Endodermal cell (in vitro differentiated cells): ENCODE results near the gene DCLK1. TPM values are rescaled to one million over a fixed set of nuclear protein-coding genes. Genes with fewer than 3 reads are reported as not detected.

ENCODE experiments used
- DNase-seq: peaks from one replicate; pipeline ENCODE4 v3.0.0-alpha.2; 2017
- H3K27ac ChIP-seq: 2 replicates; pipeline ENCODE4 v1.5.1; 2013; ENCODE audit warnings: mild to moderate bottlenecking, low read depth, low read length, moderate library complexity
- H3K27me3 ChIP-seq: 2 replicates; pipeline ENCODE4 v1.6.1; 2013; ENCODE audit warnings: mild to moderate bottlenecking, low read length, moderate library complexity; ENCODE audit not compliant: insufficient read depth, control insufficient read depth, poor library complexity, severe bottlenecking
- H3K36me3 ChIP-seq: 2 replicates; pipeline ENCODE4 v1.7.0; 2013; ENCODE audit warnings: mild to moderate bottlenecking, low read length, moderate library complexity; ENCODE audit not compliant: control insufficient read depth, insufficient read depth
- H3K4me1 ChIP-seq: one replicate; pipeline ENCODE4 v1.7.0; 2013; ENCODE audit warnings: low read length; ENCODE audit not compliant: control insufficient read depth, insufficient read depth
- H3K4me3 ChIP-seq: 2 replicates; pipeline ENCODE4 v1.5.1; 2013; ENCODE audit warnings: mild to moderate bottlenecking, low read length, moderate library complexity
- H3K9ac ChIP-seq: 2 replicates; pipeline ENCODE4 v1.6.1; 2013; ENCODE audit warnings: mild to moderate bottlenecking, low read length, moderate library complexity; ENCODE audit not compliant: poor library complexity, severe bottlenecking; ENCODE audit errors: extremely low read depth
- H3K9me3 ChIP-seq: 2 replicates; pipeline ENCODE4 v1.6.1; 2013; ENCODE audit warnings: mild to moderate bottlenecking, low read length, moderate library complexity; ENCODE audit not compliant: control insufficient read depth
- H3K27ac Mint-ChIP-seq: 2 replicates; pipeline ENCODE4 v1.8.0; 2020; ENCODE audit warnings: mixed read lengths
- H3K27me3 Mint-ChIP-seq: 2 replicates; pipeline ENCODE4 v1.8.0; 2021; ENCODE audit warnings: mild to moderate bottlenecking, mixed read lengths; ENCODE audit not compliant: insufficient read depth
- H3K36me3 Mint-ChIP-seq: 2 replicates; pipeline ENCODE4 v1.8.0; 2020; ENCODE audit warnings: low read depth, mixed read lengths
- H3K4me1 Mint-ChIP-seq: 2 replicates; pipeline ENCODE4 v1.8.0; 2020; ENCODE audit warnings: mixed read lengths
- H3K4me3 Mint-ChIP-seq: 2 replicates; pipeline ENCODE4 v1.8.0; 2020; ENCODE audit warnings: mild to moderate bottlenecking, moderate library complexity, mixed read lengths
- H3K9me3 Mint-ChIP-seq: 2 replicates; pipeline ENCODE4 v1.8.0; 2020; ENCODE audit warnings: mild to moderate bottlenecking, mixed read lengths
- WGBS, 2 experiments: methylation state at CpG; one replicate each; pipeline versions ENCODE4 v1.1.5 to v1.1.7; 2013; ENCODE audit warnings: missing lambda C conversion rate in 2 of 2, mixed read lengths in 1 of 2; ENCODE audit not compliant: insufficient coverage in 1 of 2, insufficient read length in 1 of 2; 5-methylcytosine and 5-hydroxymethylcytosine counted together
- total RNA-seq, 2 donors: library from RNA; stranded (reverse); fragmentation: NEBNext Ultra II Directional in 1 of 2; extraction: Animal tissue kit (Norgen Biotek cat#: 25700) in 1 of 2; gene quantifications; 2 replicates in 1 of 2; 3 replicates in 1 of 2; pipeline ENCODE4 v1.2.1, GENCODE V29; 2021
- TF ChIP-seq, protein P1 (sequence below): fragments of 200-600 bp; sonication (generic); conservative IDR thresholded peaks from 2 replicates; pipeline ENCODE4 v1.5.0; 2021; ENCODE audit warnings: antibody characterized with exemption, mild to moderate bottlenecking

DCLK1 gene
- total RNA-seq, 2 donors from 2014 or later, result 3.0 to 32.8 TPM

DNA sequence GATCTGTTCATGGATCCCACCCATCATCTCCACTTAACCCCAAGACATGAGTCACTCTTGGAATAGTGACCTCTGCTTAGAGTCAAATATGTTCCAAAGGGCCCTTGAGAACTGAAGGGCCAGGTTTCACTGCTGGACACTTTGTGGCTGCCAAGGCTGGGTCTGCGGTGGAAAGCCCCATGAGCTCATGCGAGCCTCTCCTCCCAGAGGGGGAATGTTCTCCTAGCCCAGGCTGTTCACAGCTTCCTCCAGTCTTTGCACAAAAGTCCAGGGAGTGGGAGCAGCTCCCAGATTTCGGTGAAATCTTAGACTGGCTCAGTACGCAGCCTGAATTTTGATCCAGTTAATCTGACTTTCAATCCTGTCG lies 732 bp upstream of the DCLK1 start:
- Mint-ChIP-seq H3K27ac (no peak overlapping the region), H3K4me1 (peaks cover 6% of the 10 kb centered on the region), H3K27me3 (peaks cover 48% of the 10 kb centered on the region), H3K36me3 (no peaks in the 10 kb centered on the region), H3K9me3 (no peaks in the 10 kb centered on the region), H3K4me3 (peak overlapping the region; percentile 67)
- no peaks in the 10 kb centered on the region for H3K36me3 ChIP-seq
- no peak overlapping the region for H3K4me3 ChIP-seq
- peaks cover 56% of the 10 kb centered on the region for H3K27me3 ChIP-seq
- H3K27ac ChIP-seq, result no peak overlapping the region
- WGBS, 2 experiments, result 88 to 92% methylated on average over 5 of the region's 5 CpGs
- DNase-seq, result no peak
- H3K9me3 ChIP-seq, result no peaks in the 10 kb centered on the region
- TF ChIP-seq, protein P1, sequence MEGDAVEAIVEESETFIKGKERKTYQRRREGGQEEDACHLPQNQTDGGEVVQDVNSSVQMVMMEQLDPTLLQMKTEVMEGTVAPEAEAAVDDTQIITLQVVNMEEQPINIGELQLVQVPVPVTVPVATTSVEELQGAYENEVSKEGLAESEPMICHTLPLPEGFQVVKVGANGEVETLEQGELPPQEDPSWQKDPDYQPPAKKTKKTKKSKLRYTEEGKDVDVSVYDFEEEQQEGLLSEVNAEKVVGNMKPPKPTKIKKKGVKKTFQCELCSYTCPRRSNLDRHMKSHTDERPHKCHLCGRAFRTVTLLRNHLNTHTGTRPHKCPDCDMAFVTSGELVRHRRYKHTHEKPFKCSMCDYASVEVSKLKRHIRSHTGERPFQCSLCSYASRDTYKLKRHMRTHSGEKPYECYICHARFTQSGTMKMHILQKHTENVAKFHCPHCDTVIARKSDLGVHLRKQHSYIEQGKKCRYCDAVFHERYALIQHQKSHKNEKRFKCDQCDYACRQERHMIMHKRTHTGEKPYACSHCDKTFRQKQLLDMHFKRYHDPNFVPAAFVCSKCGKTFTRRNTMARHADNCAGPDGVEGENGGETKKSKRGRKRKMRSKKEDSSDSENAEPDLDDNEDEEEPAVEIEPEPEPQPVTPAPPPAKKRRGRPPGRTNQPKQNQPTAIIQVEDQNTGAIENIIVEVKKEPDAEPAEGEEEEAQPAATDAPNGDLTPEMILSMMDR, result no peak
- H3K4me1 ChIP-seq, result no peaks in the 10 kb centered on the region
- H3K9ac ChIP-seq, result no peak overlapping the region

GRCh38 chr13:36130552-36131221 lies 495 bp downstream of the DCLK1 start:
- Mint-ChIP-seq H3K27ac (peak overlapping the region; percentile 23), H3K9me3 (no peaks in the 10 kb centered on the region), H3K27me3 (peaks cover 48% of the 10 kb centered on the region), H3K4me3 (peak overlapping the region; percentile 67), H3K4me1 (peaks cover 6% of the 10 kb centered on the region), H3K36me3 (no peaks in the 10 kb centered on the region)
- H3K4me1 ChIP-seq, result no peaks in the 10 kb centered on the region
- peaks cover 61% of the 10 kb centered on the region for H3K27me3 ChIP-seq
- H3K9me3 ChIP-seq, result no peaks in the 10 kb centered on the region
- no peak overlapping the region for H3K27ac ChIP-seq
- WGBS, 2 experiments, result 1% methylated on average over 61 of the region's 61 CpGs; no CpG with 5 or more reads in 1 of the 2 experiments
- peak overlapping the region; percentile 83 for H3K4me3 ChIP-seq
- no peak overlapping the region for H3K9ac ChIP-seq
- no peaks in the 10 kb centered on the region for H3K36me3 ChIP-seq
- peak; percentile 85 for DNase-seq
- TF ChIP-seq, protein P1, result no peak

GRCh38 chr13:36130193-36130551 lies 1.0 kb downstream of the DCLK1 start:
- H3K4me1 Mint-ChIP-seq, result peaks cover 6% of the 10 kb centered on the region
- Histone ChIP-seq H3K9ac (no peak overlapping the region), H3K27ac (no peak overlapping the region), H3K4me3 (peak overlapping the region; percentile 83), H3K4me1 (no peaks in the 10 kb centered on the region), H3K27me3 (peaks cover 61% of the 10 kb centered on the region), H3K36me3 (no peaks in the 10 kb centered on the region), H3K9me3 (no peaks in the 10 kb centered on the region)
- WGBS, 2 experiments, result 17 to 21% methylated on average over 3 to 13 of the region's 13 CpGs
- H3K9me3 Mint-ChIP-seq, result no peaks in the 10 kb centered on the region
- peak overlapping the region; percentile 67 for H3K4me3 Mint-ChIP-seq
- no peak for DNase-seq
- no peaks in the 10 kb centered on the region for H3K36me3 Mint-ChIP-seq
- peak overlapping the region; percentile 23 for H3K27ac Mint-ChIP-seq
- TF ChIP-seq, protein P1, result no peak
- H3K27me3 Mint-ChIP-seq, result peaks cover 48% of the 10 kb centered on the region
